Urothelium cell line (cell line): ENCODE data around the gene SLC10A3.
A peak's percentile ranks its signal among the peaks of the same experiment; 100 is the strongest.

Experiments
- DNase-seq: peaks from one replicate; pipeline ENCODE4 v3.0.0; 2011; ENCODE audit warnings: low spot score, mixed read lengths
- FAIRE-seq: peaks from 2 replicates; lab custom pipeline; 2011; peaks lifted over from hg19 to GRCh38; lab: Jason Lieb, UNC

The SLC10A3 gene, protein sequence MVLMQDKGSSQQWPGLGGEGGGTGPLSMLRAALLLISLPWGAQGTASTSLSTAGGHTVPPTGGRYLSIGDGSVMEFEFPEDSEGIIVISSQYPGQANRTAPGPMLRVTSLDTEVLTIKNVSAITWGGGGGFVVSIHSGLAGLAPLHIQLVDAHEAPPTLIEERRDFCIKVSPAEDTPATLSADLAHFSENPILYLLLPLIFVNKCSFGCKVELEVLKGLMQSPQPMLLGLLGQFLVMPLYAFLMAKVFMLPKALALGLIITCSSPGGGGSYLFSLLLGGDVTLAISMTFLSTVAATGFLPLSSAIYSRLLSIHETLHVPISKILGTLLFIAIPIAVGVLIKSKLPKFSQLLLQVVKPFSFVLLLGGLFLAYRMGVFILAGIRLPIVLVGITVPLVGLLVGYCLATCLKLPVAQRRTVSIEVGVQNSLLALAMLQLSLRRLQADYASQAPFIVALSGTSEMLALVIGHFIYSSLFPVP

GRCh38 chrX:154490414-154491083, at the start of gene SLC10A3:
SLC10A3 (minus strand) TSS chrX:154490629; CDS start chrX:154488940, 1,689 bp downstream.
- FAIRE-seq (no peak), DNase-seq (peak; percentile 95)

DNA sequence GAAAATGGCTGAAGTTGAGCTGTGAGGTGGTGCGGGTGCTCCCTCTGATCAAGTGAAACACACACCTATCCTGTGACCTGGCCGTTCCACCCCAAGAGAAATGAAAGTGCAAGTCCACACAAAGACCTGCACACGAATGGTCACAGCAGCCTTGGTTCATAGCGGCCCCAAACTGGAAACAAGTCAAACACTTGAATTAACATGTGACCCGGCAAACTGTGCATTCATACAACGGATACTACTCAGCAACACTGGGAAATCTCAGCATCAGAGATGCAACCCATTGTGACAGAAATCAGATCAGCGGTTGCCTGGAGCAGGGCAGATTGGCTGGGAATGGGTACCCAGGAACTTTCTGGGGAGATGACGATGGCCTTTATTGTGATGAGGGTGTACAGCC, 48.6 kb upstream of the SLC10A3 start:
- no peak for DNase-seq
- no peak for FAIRE-seq

GRCh38 chrX:154535892-154536291, 45.5 kb upstream of the SLC10A3 start:
- DNase-seq (no peak), FAIRE-seq (peak; percentile 20)

- peak; percentile 80 for DNase-seq
- FAIRE-seq: peak; percentile 90
These were observed 44.3 kb upstream of the SLC10A3 start for GRCh38 chrX:154534526-154535322.

DNA sequence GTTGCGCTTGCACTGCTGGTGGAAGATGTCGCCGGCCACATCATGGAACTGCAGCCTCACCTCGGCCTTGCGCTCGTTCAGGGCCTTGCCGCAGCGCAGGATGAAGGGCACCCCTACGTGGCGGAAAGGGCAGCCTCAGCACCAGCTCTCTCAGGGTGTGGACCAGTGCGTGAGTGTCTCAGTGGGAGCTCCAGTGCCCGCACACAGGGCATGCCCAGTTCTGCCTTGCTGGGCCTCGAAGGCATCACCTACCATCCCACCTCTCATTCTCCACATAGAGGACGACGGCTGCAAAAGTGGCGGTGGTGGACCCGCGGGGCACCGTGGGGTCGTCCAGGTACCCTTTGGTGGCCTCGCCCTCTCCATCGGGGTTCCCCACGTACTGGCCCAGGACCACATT, 42.3 kb upstream of the SLC10A3 start:
- FAIRE-seq (no peak), DNase-seq (no peak)

- DNase-seq: no peak
- FAIRE-seq: no peak
These were observed 41.2 kb upstream of the SLC10A3 start for GRCh38 chrX:154531626-154532025.

DNA sequence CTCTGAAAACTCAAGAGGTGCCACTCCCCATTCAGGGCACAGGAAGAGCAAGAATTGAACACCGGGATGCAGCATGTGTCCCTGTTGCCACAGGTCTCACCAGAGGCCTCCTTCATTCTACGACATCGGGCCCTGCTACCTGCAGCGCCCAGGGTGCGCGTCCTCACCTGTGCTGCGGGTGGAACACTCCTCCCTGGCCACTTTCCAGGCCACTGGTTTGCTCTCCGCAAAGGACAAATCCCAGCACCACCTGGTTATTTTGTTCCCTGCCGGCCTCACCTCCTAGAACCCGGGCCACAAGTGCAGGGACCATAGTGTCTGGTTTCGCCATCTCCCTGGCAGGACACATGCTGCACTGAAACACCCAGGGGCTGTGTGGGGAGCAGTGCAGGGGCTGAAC, 39.9 kb upstream of the SLC10A3 start:
- FAIRE-seq (no peak), DNase-seq (no peak)

DNA sequence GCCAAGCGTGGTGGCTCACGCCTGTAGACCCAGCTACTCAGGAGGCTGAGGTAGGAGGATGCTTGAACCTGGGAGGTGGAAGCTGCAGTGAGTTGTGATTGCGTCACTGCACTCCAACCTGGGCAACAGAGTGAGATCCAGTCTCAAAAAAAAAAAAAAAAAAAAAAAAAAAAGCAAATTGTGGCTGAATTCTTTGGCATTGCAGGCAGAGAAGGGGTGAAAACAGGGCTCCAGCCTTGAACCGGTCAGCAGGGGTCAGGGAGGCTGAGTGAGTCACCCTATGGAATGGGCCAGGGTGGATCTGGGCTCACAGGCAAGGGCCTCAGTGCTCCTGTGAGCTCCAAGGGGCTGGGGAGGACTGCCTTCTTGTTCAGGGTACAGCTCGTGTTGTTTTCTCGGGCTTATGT, 38.8 kb upstream of the SLC10A3 start:
- DNase-seq (no peak), FAIRE-seq (no peak)

DNA sequence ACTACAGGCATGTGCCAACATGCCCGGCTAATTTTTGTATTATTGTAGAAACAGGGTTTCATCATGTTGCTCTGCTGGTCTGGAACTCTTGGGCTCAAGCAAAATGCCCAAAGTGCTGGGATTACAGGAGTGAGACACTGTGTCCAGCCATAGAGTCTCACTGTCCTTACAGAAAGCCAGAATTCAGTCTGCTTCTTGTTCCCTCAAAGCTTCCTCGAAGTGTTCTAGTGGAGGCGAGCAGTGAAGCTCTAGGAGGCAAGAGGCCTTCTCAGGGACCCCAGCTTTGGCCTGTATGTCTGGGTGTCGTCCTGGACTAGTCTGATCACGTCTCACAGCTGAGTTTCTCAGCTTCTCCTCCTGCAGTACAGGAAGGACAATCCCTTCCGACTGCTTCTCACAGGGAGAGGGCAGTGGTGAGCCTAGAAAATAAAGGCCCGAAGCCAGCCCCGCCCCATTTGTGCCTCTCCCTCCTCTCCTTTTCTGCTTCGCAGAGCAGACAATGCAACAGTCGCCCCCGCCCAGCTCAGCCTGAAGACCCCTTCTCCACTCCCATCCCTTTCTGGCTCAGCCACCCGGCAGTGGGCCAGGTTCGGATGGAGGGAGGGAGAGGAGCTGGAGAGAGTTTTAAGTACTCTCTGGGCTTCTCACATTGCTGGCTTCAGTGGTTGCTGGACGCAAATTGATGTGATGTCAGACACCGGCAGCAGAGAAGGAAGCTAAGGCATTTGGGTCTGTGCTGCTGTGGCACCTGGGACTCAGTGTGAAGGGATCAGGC, 36.7 kb upstream of the SLC10A3 start:
- no peak for FAIRE-seq

DNA sequence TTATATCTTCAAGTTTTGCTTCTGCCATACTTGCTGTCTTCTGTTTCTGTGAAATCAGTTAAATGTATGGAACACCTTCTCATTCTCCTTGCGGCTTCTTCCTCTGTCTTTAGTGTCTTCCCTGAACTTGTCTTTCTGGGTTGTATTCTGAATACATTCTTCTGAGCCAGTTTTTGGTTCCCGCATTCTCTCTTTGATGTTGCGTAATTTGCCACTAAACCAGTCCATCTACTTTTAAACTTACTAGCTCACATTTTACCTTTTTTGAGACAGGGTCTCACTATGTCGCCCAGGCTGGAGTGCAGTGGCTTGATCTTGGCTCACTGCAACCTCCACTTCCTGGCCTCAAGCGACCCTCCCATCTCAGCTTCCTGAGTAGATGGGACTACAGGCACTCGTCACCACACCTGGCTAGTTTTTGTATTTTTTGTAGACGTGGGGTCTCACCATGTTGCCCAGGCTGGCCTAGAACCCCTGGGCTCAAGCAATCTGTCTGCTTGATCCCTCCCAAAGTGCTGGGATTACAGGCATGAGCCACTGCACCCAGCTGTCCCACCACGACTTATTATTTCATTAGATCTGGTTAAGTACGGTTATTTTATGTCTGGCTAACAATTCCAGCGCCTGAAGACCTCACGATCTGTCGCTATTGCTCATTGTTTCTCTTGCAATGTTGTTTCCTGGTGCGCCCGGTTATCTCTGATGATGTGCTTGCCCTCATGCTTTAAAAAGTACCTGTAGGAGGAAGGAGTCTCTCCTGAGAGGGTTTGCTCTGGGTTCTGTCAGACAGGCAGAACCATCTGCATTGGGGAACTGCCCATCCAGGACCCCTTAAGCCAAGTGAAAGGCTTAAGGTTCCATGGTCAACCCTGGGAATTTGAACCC, 35.4 kb upstream of the SLC10A3 start:
- FAIRE-seq (no peak), DNase-seq (no peak)

More for the DNA sequence above, 36.7 kb upstream of the SLC10A3 start:
- DNase-seq: peak; percentile 72

DNA sequence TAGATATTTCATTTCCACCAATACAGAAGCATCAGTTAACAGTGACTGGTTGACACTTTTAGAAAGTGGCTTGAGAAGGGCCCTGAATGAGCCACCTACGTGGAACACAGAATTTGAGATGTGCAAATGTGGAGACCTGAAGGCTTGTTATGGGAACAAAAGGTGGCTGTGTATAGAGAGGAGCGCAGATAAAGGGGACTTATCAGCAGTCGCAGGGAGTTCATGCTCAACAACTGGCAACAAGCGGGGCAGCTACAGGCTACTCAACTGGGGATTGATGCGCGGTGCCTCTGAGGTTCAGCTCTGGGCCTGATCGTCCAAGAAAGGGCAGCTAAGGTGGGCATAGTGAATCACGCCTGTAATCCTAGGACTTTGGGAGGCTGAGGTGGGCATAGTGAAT, 29.0 kb upstream of the SLC10A3 start:
- FAIRE-seq (no peak), DNase-seq (no peak)

- FAIRE-seq (no peak), DNase-seq (no peak)
These were observed 26.8 kb upstream of the SLC10A3 start for GRCh38 chrX:154517101-154517781.

DNA sequence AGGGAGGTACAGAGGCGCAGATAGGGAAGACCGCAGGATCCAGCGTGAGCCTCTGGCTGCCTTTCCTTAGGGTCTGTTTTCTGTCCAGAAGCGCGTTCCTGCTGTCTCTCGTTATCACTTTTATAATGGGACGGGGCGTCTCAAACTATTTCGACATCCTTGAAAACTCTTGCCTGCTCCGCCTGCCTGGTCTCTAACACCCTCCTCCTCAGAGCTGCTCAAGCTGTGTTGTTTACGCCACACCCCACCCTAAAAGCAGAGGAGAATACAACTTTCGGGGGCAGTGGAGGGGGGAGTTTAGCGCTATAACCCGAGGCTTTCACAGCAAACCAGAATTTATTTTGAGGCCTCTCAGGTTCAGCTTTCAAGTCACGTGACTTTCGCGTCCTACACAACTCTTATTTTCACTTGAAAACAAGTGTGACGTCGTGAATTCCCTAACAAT, 26.2 kb upstream of the SLC10A3 start:
- no peak for DNase-seq
- FAIRE-seq: no peak

DNA sequence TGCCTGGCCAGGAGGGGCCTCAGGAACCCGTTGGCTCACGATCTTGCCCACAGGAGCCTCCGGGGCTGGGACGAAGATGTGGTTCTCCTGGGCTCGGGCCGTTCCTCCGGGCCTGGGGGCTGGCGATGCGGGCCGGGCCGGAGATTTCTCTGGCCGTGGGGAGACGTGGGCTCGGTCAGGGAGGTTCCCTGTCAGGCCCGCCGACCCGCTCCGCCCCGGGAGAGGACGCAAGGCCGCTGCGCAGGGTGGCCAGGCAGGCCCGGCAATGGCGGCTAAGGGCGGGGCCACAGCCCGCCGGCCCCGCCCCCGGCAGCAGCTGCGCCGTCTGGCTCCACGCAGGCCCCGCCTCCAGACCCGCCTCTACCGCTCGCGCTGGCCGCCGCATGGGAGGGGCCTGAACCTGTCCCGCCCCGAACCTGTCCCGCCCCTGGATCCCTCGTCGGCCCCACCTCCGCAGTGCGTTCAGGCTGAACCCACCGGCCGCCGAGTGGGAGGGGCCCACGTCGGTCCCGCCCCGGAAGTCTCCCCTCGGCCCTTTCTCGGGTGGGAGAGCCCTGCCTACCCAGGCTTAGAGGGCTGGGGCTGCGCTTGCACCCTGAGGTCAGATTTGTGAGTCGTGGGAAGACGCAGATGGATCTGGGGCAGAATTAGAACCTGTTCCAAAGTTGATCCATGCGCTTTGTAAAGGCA, 25.7 kb upstream of the SLC10A3 start, which contains the start of gene FAM3A:
TSS of gene FAM3A (minus strand) at position 267 of the 690 bp plus-strand sequence. CDS start 460 bp downstream, outside the sequence.
- peak; percentile 92 for DNase-seq

GRCh38 chrX:154515090-154515965, 24.9 kb upstream of the SLC10A3 start:
- DNase-seq (no peak), FAIRE-seq (no peak)

More for the DNA sequence above, 25.7 kb upstream of the SLC10A3 start, which contains the start of gene FAM3A:
- FAIRE-seq: peak; percentile 48

- no peak for FAIRE-seq
- DNase-seq: no peak
These were observed 23.3 kb upstream of the SLC10A3 start for GRCh38 chrX:154513716-154514115.
